Peyer's patch (tissue), 4 donors: ENCODE data around the gene SCN2B. TPM values are rescaled to one million over a fixed set of nuclear protein-coding genes. Genes with fewer than 3 reads are reported as not detected.

Source experiments
- DNase-seq, 3 donors: peaks; one replicate each; pipeline ENCODE4 v3.0.0-alpha.2; 2017 to 2019
- H3K27ac ChIP-seq, 4 donors: fragments of 200-600 bp; sonication (generic); one replicate each; pipeline ENCODE4 v1.5.1; 2016 to 2019
- H3K27me3 ChIP-seq, 2 donors: fragments of 200-600 bp; sonication (generic); one replicate each; pipeline ENCODE4 v1.5.1; 2019
- H3K36me3 ChIP-seq, 3 donors: fragments of 200-600 bp; sonication (generic); one replicate each; pipeline ENCODE4 v1.5.1; 2016 to 2019
- H3K4me1 ChIP-seq, 4 donors: fragments of 200-600 bp; sonication (generic); one replicate each; pipeline ENCODE4 v1.5.1; 2016 to 2019
- H3K4me3 ChIP-seq, 4 donors: fragments of 200-600 bp; sonication (generic); 1 replicate in 3 of 4; 2 replicates in 1 of 4; pipeline ENCODE4 v1.5.1; 2016 to 2019; ENCODE audit warnings: mild to moderate bottlenecking in 1 of 4
- H3K9me3 ChIP-seq, 4 donors: fragments of 200-600 bp; sonication (generic); one replicate each; pipeline ENCODE4 v1.5.1; 2016 to 2019; ENCODE audit warnings: mild to moderate bottlenecking in 1 of 4
- CTCF ChIP-seq, 6 experiments: fragments of 450-650 bp in 4 of 6; fragments of 200-600 bp in 2 of 6; sonication (generic) in 1 of 6; IDR thresholded peaks; one replicate each; pipeline ENCODE4 v1.5.1; 2017 to 2019; ENCODE audit warnings: antibody characterized with exemption in 6 of 6, mild to moderate bottlenecking in 3 of 6, moderate library complexity in 1 of 6
- POLR2A ChIP-seq, 2 donors: fragments of 450-650 bp; IDR thresholded peaks; one replicate each; pipeline ENCODE4 v1.5.1; 2017; ENCODE audit warnings: antibody characterized with exemption in 2 of 2, mild to moderate bottlenecking in 2 of 2, moderate library complexity in 2 of 2
- total RNA-seq, 4 donors: library from RNA; depleted of rRNA; stranded (reverse); fragments of >200 nt; gene quantifications; one replicate each; pipeline ENCODE4 v1.1.0, GENCODE V29; 2016

The SCN2B gene
- total RNA-seq, 4 donors from 2014 or later: 0.13 to 0.38 TPM; not detected in 2

GRCh38 chr11:118170882-118171268 is 5.6 kb downstream of the SCN2B start:
- no peak overlapping the region for H3K27ac ChIP-seq
- no peaks in the 10 kb centered on the region for H3K9me3 ChIP-seq
- H3K4me3 ChIP-seq: no peak overlapping the region
- no peak for TF ChIP-seq POLR2A (IDR thresholded peaks at IDR 0.05)
- TF ChIP-seq CTCF (IDR thresholded peaks at IDR 0.05): no peak
- peaks cover 0 to 9% (median 3%) of the 10 kb centered on the region in 4 donors for H3K4me1 ChIP-seq
- no peaks in the 10 kb centered on the region for H3K27me3 ChIP-seq
- no peak for DNase-seq
- H3K36me3 ChIP-seq: no peaks in the 10 kb centered on the region

GRCh38 chr11:118170231-118170630 is 6.2 kb downstream of the SCN2B start:
- H3K27me3 ChIP-seq: no peaks in the 10 kb centered on the region
- H3K27ac ChIP-seq: no peak overlapping the region
- no peaks in the 10 kb centered on the region for H3K36me3 ChIP-seq
- no peaks in the 10 kb centered on the region for H3K9me3 ChIP-seq
- TF ChIP-seq CTCF (IDR thresholded peaks at IDR 0.05) (no peak), POLR2A (IDR thresholded peaks at IDR 0.05) (no peak)
- peaks cover 0 to 9% (median 3%) of the 10 kb centered on the region in 4 donors for H3K4me1 ChIP-seq
- H3K4me3 ChIP-seq: no peak overlapping the region
- no peak for DNase-seq

- H3K4me1 ChIP-seq: peaks cover 0 to 9% (median 3%) of the 10 kb centered on the region in 4 donors
- no peaks in the 10 kb centered on the region for H3K9me3 ChIP-seq
- TF ChIP-seq CTCF (IDR thresholded peaks at IDR 0.05): no peak
- TF ChIP-seq POLR2A (IDR thresholded peaks at IDR 0.05): no peak
- no peaks in the 10 kb centered on the region for H3K27me3 ChIP-seq
- no peaks in the 10 kb centered on the region for H3K36me3 ChIP-seq
- no peak overlapping the region for H3K4me3 ChIP-seq
- DNase-seq: no peak
- no peak overlapping the region for H3K27ac ChIP-seq
Measured at GRCh38 chr11:118169300-118170140, 6.9 kb downstream of the SCN2B start.

GRCh38 chr11:118168751-118169150 is 7.7 kb downstream of the SCN2B start:
- Histone ChIP-seq H3K4me1 (peaks cover 0 to 9% (median 3%) of the 10 kb centered on the region in 4 donors), H3K36me3 (no peaks in the 10 kb centered on the region), H3K27me3 (no peaks in the 10 kb centered on the region), H3K4me3 (no peak overlapping the region), H3K9me3 (no peaks in the 10 kb centered on the region), H3K27ac (no peak overlapping the region)
- TF ChIP-seq CTCF (IDR thresholded peaks at IDR 0.05): no peak
- TF ChIP-seq POLR2A (IDR thresholded peaks at IDR 0.05): no peak
- DNase-seq: no peak

GRCh38 chr11:118168316-118168715 is 8.1 kb downstream of the SCN2B start:
- TF ChIP-seq CTCF (IDR thresholded peaks at IDR 0.05) (no peak), POLR2A (IDR thresholded peaks at IDR 0.05) (no peak)
- peaks cover 0 to 9% (median 3%) of the 10 kb centered on the region in 4 donors for H3K4me1 ChIP-seq
- no peak overlapping the region for H3K27ac ChIP-seq
- no peak overlapping the region for H3K4me3 ChIP-seq
- no peaks in the 10 kb centered on the region for H3K9me3 ChIP-seq
- H3K27me3 ChIP-seq: no peaks in the 10 kb centered on the region
- peak in 1 of 3 donors; percentile 20 for DNase-seq
- no peaks in the 10 kb centered on the region for H3K36me3 ChIP-seq
